Measurements from ENCODE around the gene MAPKBP1.
A peak's percentile ranks its signal among the peaks of the same experiment; 100 is the strongest.
"Not testable (repeated sequence)": the region's sequence is repeated elsewhere in the genome, so short reads cannot be mapped to it uniquely, and the experiment has no call there.

The MAPKBP1 gene

DNA sequence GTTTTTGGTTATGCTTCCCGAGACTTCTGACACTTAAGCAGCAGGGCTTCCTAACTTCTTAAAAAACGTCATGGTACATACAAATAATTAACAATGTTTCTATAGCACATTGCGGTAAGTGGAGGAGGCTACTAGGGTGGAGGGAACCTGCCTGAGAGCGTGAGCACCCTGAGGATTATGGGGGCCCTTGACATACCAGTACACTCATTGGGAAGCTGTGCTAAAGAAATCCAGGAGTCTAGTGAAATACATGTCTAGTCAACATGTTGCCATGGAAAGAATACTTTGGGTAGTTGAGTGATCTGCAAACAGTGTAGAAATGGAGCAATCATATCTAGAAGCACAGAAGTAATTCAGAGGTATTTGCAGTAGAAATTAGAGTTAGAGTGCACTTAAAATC lies 39.2 kb upstream of the MAPKBP1 start:
- no peak for DNase-seq
- H3K27ac ChIP-seq, result no peak overlapping the region
- H3K4me3 ChIP-seq (ENCODE audit: low read depth, low read length), result no peak overlapping the region
- TF ChIP-seq, protein P1, sequence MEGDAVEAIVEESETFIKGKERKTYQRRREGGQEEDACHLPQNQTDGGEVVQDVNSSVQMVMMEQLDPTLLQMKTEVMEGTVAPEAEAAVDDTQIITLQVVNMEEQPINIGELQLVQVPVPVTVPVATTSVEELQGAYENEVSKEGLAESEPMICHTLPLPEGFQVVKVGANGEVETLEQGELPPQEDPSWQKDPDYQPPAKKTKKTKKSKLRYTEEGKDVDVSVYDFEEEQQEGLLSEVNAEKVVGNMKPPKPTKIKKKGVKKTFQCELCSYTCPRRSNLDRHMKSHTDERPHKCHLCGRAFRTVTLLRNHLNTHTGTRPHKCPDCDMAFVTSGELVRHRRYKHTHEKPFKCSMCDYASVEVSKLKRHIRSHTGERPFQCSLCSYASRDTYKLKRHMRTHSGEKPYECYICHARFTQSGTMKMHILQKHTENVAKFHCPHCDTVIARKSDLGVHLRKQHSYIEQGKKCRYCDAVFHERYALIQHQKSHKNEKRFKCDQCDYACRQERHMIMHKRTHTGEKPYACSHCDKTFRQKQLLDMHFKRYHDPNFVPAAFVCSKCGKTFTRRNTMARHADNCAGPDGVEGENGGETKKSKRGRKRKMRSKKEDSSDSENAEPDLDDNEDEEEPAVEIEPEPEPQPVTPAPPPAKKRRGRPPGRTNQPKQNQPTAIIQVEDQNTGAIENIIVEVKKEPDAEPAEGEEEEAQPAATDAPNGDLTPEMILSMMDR (IDR thresholded peaks at IDR 0.05; ENCODE audit: low read depth, low read length), result no peak
- H3K27me3 ChIP-seq (ENCODE audit: insufficient read depth, low read depth, severe bottlenecking), result no peaks in the 10 kb centered on the region
- H3K36me3 ChIP-seq, result peaks cover 40% of the 10 kb centered on the region
- H3K9me3 ChIP-seq (ENCODE audit: severe bottlenecking), result no peaks in the 10 kb centered on the region

DNA sequence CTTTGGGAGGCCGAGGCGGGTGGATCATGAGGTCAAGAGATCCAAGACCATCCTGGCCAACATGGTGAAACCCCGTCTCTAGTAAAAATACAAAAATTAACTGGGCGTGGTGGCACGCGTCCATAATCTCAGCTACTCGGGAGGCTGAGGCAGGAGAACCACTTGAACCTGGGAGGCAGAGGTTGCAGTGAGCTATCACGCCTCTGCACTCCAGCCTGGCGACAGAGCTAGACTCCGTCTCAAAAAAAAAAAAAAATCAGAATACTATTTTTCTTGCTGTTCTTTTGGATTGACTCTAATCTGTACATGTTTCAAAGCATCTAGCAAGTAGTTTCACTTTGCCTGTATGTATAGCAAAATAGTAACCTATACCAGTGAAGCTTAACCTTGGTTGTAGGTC lies 38.8 kb upstream of the MAPKBP1 start:
- H3K9me3 ChIP-seq (ENCODE audit: severe bottlenecking); H3K27me3 ChIP-seq (ENCODE audit: insufficient read depth, low read depth, severe bottlenecking); DNase-seq; H3K27ac ChIP-seq; H3K4me3 ChIP-seq (ENCODE audit: low read depth, low read length): not testable (repeated sequence)
- H3K36me3 ChIP-seq, result peaks cover 39% of the 10 kb centered on the region

DNA sequence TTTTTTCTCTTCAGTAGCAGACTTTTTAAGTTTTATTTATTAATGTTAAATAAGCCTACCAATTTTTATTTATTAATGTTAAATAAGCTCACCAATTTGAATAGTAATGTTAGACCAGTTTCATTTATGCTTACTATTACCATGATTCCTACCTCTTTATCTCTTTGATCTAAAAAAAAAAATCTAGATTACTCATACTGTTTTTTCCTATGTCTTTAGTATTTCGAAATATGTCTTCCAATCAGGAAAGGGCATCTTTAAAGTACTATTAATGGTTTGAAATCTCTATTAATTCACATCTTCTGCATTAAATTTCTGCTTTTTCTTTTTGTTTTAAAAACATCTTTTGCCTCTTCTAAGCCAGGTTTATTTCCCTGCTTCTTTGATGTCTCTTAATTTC lies 27.5 kb upstream of the MAPKBP1 start:
- no peak for DNase-seq
- Histone ChIP-seq H3K9me3 (ENCODE audit: severe bottlenecking) (no peaks in the 10 kb centered on the region), H3K27me3 (ENCODE audit: insufficient read depth, low read depth, severe bottlenecking) (no peaks in the 10 kb centered on the region), H3K4me3 (ENCODE audit: low read depth, low read length) (no peak overlapping the region), H3K36me3 (peaks cover 26% of the 10 kb centered on the region), H3K27ac (no peak overlapping the region)
- TF ChIP-seq, protein P1 (IDR thresholded peaks at IDR 0.05; ENCODE audit: low read depth, low read length), result no peak

DNA sequence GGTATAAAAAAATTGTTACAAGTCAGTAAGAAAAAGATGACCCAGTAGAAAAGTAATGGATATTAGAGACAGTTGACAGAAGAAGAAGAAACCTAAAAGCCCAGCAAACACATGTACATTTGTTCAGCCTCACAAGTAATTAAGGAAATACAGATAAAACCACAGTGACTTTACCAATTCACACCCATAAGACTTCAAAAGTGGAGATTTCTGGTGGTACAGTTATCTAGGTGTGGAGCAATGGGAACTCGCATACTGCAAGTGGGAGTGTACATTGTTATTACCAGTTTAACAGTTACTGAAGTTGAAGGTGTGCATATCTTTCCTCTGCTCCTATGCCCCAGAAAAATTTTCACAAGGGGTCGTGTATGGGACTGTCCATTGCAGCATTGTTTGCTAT lies 18.1 kb upstream of the MAPKBP1 start:
- Histone ChIP-seq H3K36me3 (peaks cover 11% of the 10 kb centered on the region), H3K9me3 (ENCODE audit: severe bottlenecking) (no peaks in the 10 kb centered on the region), H3K27me3 (ENCODE audit: insufficient read depth, low read depth, severe bottlenecking) (no peaks in the 10 kb centered on the region), H3K27ac (no peak overlapping the region), H3K4me3 (ENCODE audit: low read depth, low read length) (no peak overlapping the region)
- TF ChIP-seq, protein P1 (IDR thresholded peaks at IDR 0.05; ENCODE audit: low read depth, low read length), result no peak
- DNase-seq, result no peak

DNA sequence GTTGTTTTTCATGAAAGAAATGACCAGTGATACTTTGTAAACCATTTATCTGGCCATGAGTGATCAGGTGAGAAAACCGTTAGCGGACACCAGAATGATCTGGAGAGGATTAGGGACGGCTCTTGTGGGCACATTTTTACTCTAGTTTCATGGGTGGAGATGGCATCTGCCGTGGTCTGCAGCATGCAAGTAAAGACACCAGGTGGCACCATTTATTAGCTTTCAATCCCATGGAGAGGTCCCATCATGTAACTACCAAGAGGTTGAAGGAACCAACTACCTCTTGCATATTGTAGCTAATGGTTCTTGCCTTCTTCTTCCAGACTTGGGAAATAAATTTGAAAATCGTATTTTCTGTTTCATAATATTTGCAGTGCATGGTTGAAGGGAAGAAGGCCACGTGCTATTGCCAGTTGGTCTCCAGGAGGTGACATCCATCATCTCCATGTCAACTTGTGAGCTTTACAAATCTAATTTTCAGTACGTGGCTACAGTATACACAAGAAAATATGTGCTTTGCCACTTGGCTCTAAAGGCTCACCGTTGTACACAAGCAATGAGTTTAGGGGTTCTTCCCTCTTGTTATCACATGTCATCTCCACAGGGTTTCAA lies 1.5 kb upstream of the MAPKBP1 start:
- TF ChIP-seq, protein P1 (IDR thresholded peaks at IDR 0.05; ENCODE audit: low read depth, low read length), result peak; percentile 70
- no peaks in the 10 kb centered on the region for H3K27me3 ChIP-seq (ENCODE audit: insufficient read depth, low read depth, severe bottlenecking)
- no peak overlapping the region for H3K27ac ChIP-seq
- DNase-seq, result peak; percentile 67
- no peaks in the 10 kb centered on the region for H3K9me3 ChIP-seq (ENCODE audit: severe bottlenecking)
- no peaks in the 10 kb centered on the region; the same call in none of the 2 replicates for H3K36me3 ChIP-seq
- 0 out of 2 replicates have a peak overlapping the region, but pooled peaks have one; percentile 82 for H3K4me3 ChIP-seq (ENCODE audit: low read depth, low read length)

DNA sequence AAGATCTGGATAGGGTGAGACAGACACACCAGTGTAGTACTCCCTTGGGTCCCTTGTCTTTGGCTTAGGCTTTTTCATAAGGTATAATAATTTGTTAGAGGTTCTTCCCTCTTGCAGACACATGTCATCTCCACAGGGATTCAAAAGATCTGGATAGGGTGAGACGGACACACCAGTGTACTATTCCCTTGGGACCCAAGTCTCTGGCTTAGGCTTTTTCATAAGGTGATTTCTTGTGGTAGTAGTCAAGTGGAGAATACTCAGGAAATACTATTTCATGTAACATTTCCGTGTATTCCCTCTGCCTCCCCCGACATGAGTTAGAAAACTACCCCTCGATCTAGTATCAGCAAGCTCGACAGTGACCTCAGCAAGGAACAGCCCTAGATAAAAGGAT lies 954 bp upstream of the MAPKBP1 start:
- H3K4me3 ChIP-seq (ENCODE audit: low read depth, low read length), result peak overlapping the region; percentile 82
- no peaks in the 10 kb centered on the region for H3K27me3 ChIP-seq (ENCODE audit: insufficient read depth, low read depth, severe bottlenecking)
- H3K9me3 ChIP-seq (ENCODE audit: severe bottlenecking), result no peaks in the 10 kb centered on the region
- TF ChIP-seq, protein P1 (IDR thresholded peaks at IDR 0.05; ENCODE audit: low read depth, low read length), result no peak
- no peaks in the 10 kb centered on the region; the same call in 1 of the 2 replicates for H3K36me3 ChIP-seq
- H3K27ac ChIP-seq, result peak overlapping the region; percentile 65; the same call in 1 of the 2 replicates
- DNase-seq, result no peak
